ENCODE measurements around the gene ALX4.

GRCh38 chr11:44343778-44344422 is 34.0 kb upstream of the ALX4 start:
- TF ChIP-seq CTCF (IDR thresholded peaks at IDR 0.05; ENCODE audit: low read length): no peak
- no peak for TF ChIP-seq EZH2phosphoT487 (IDR thresholded peaks at IDR 0.05; ENCODE audit: low read length)

All from MM.1S (cell line).